C4-2B (cell line): ENCODE measurements around the gene TAX1BP3.

ENCODE experiments used
- ZFX ChIP-seq: fragments of 450-650 bp; IDR thresholded peaks from 2 replicates; pipeline ENCODE4 v1.6.1; 2017
- TF ChIP-seq, protein P1 (sequence below): fragments of 450-650 bp; conservative IDR thresholded peaks from 2 replicates; pipeline ENCODE4 v1.5.1; 2017; ENCODE audit warnings: mild to moderate bottlenecking

DNA sequence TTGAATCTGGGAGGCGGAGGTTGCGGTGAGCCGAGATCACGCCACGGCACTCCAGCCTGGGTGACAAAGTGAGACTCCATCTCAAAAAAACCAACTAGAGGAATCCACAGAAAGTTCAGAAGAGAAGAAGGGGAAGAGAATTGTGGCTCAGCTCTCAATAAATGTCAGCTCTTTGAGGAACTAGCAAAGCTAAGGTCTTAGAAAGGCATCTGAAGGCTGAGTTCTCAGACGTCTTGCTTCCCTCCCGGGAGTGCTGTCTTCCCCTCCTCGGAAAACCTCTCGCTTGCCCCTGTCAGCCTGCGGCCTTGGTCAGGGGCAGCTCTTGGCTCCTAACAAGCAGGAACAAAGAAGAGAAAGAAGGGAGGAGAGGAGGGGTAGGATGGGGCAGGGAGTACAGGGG is 37.6 kb downstream of the TAX1BP3 start:
- TF ChIP-seq, protein P1, sequence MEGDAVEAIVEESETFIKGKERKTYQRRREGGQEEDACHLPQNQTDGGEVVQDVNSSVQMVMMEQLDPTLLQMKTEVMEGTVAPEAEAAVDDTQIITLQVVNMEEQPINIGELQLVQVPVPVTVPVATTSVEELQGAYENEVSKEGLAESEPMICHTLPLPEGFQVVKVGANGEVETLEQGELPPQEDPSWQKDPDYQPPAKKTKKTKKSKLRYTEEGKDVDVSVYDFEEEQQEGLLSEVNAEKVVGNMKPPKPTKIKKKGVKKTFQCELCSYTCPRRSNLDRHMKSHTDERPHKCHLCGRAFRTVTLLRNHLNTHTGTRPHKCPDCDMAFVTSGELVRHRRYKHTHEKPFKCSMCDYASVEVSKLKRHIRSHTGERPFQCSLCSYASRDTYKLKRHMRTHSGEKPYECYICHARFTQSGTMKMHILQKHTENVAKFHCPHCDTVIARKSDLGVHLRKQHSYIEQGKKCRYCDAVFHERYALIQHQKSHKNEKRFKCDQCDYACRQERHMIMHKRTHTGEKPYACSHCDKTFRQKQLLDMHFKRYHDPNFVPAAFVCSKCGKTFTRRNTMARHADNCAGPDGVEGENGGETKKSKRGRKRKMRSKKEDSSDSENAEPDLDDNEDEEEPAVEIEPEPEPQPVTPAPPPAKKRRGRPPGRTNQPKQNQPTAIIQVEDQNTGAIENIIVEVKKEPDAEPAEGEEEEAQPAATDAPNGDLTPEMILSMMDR, result no peak
- no peak for TF ChIP-seq ZFX
